Panc1 (cell line): ENCODE measurements around the gene ENOX1.

Experiments used
- CTCF ChIP-seq: fragments of 450-650 bp; IDR thresholded peaks from 2 replicates; pipeline ENCODE4 v1.5.1; 2017; ENCODE audit warnings: mild to moderate bottlenecking
- POLR2AphosphoS5 ChIP-seq: IDR thresholded peaks from 2 replicates; pipeline ENCODE4 v1.6.1; 2012; ENCODE audit warnings: mild to moderate bottlenecking, low read depth, low read length, moderate library complexity
- REST ChIP-seq, 2 experiments: IDR thresholded peaks; 2 replicates each; pipeline ENCODE4 v1.6.1; 2011 to 2012; ENCODE audit warnings: low read depth in 2 of 2, control low read depth in 1 of 2, low read length in 1 of 2, mild to moderate bottlenecking in 1 of 2, moderate library complexity in 1 of 2; ENCODE audit not compliant: insufficient read depth in 1 of 2

GRCh38 chr13:43584751-43585150 is 202.0 kb downstream of the ENOX1 start:
- TF ChIP-seq CTCF (no peak), REST (IDR thresholded peaks at IDR 0.05; ENCODE audit: insufficient read depth in 1 of 2, low read depth in 2 of 2, low read length in 1 of 2) (no peak), POLR2AphosphoS5 (no peak)
